ENCODE data around the gene PHYH.

GRCh38 chr10:13317474-13317873, 17.6 kb upstream of the PHYH start:
- TF ChIP-seq CTCF (conservative IDR thresholded peaks at IDR 0.05 in 1 of 2, IDR thresholded peaks at IDR 0.05 in 1 of 2; ENCODE audit: low read depth in 1 of 2, low read length in 2 of 2) (no peak), EZH2 (IDR thresholded peaks at IDR 0.05; ENCODE audit: low read length, missing control alignments) (no peak)
